ENCODE measurements around the gene PES1. TPM values are rescaled to one million over a fixed set of nuclear protein-coding genes. Genes with fewer than 3 reads are reported as not detected.

PES1 gene
- total and polyA plus RNA-seq, 2 experiments from 2014 or later = 64.1 to 76.9 TPM

- Histone ChIP-seq H3K79me2 (replicated peaks; ENCODE audit: insufficient read depth) (no peaks in the 10 kb centered on the region), H3K36me3 (ENCODE audit: insufficient read depth) (no peaks in the 10 kb centered on the region), H3K27me3 (ENCODE audit: insufficient read depth) (peaks cover 8% of the 10 kb centered on the region; the same call in 1 of the 2 replicates), H2AFZ (peak overlapping the region; percentile 63; the same call in 1 of the 2 replicates), H4K20me1 (replicated peaks; ENCODE audit: insufficient read depth) (no peaks in the 10 kb centered on the region), H3K9me2 (ENCODE audit: insufficient read depth) (no peaks in the 10 kb centered on the region), H3K4me2 (peak overlapping the region; percentile 64), H3F3A (replicated peaks; ENCODE audit: low read depth) (no peaks in the 10 kb centered on the region), H3K4me1 (ENCODE audit: insufficient read depth) (no peaks in the 10 kb centered on the region), H3K27ac (ENCODE audit: low read depth) (no peak overlapping the region), H3K4me3 (peak overlapping the region; percentile 47; the same call in 1 of the 2 replicates)
- no peak for TF ChIP-seq EZH2phosphoT487 (IDR thresholded peaks at IDR 0.05; ENCODE audit: unreplicated experiment)
- no peak for TF ChIP-seq CREB1 (CRISPR knock-in tag; IDR thresholded peaks at IDR 0.05; ENCODE audit: low read depth)
- no peak for TF ChIP-seq CTCF (conservative IDR thresholded peaks at IDR 0.05; ENCODE audit: low read depth in 2 of 2)
- TF ChIP-seq, protein P1, sequence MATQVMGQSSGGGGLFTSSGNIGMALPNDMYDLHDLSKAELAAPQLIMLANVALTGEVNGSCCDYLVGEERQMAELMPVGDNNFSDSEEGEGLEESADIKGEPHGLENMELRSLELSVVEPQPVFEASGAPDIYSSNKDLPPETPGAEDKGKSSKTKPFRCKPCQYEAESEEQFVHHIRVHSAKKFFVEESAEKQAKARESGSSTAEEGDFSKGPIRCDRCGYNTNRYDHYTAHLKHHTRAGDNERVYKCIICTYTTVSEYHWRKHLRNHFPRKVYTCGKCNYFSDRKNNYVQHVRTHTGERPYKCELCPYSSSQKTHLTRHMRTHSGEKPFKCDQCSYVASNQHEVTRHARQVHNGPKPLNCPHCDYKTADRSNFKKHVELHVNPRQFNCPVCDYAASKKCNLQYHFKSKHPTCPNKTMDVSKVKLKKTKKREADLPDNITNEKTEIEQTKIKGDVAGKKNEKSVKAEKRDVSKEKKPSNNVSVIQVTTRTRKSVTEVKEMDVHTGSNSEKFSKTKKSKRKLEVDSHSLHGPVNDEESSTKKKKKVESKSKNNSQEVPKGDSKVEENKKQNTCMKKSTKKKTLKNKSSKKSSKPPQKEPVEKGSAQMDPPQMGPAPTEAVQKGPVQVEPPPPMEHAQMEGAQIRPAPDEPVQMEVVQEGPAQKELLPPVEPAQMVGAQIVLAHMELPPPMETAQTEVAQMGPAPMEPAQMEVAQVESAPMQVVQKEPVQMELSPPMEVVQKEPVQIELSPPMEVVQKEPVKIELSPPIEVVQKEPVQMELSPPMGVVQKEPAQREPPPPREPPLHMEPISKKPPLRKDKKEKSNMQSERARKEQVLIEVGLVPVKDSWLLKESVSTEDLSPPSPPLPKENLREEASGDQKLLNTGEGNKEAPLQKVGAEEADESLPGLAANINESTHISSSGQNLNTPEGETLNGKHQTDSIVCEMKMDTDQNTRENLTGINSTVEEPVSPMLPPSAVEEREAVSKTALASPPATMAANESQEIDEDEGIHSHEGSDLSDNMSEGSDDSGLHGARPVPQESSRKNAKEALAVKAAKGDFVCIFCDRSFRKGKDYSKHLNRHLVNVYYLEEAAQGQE (IDR thresholded peaks at IDR 0.05; ENCODE audit: unreplicated experiment) = no peak
- TF ChIP-seq ZNF114 (CRISPR knock-in tag; IDR thresholded peaks at IDR 0.05) = no peak
- TF ChIP-seq ZNF331 (CRISPR knock-in tag; IDR thresholded peaks at IDR 0.05; ENCODE audit: low read depth) = no peak
- TF ChIP-seq, protein P2, sequence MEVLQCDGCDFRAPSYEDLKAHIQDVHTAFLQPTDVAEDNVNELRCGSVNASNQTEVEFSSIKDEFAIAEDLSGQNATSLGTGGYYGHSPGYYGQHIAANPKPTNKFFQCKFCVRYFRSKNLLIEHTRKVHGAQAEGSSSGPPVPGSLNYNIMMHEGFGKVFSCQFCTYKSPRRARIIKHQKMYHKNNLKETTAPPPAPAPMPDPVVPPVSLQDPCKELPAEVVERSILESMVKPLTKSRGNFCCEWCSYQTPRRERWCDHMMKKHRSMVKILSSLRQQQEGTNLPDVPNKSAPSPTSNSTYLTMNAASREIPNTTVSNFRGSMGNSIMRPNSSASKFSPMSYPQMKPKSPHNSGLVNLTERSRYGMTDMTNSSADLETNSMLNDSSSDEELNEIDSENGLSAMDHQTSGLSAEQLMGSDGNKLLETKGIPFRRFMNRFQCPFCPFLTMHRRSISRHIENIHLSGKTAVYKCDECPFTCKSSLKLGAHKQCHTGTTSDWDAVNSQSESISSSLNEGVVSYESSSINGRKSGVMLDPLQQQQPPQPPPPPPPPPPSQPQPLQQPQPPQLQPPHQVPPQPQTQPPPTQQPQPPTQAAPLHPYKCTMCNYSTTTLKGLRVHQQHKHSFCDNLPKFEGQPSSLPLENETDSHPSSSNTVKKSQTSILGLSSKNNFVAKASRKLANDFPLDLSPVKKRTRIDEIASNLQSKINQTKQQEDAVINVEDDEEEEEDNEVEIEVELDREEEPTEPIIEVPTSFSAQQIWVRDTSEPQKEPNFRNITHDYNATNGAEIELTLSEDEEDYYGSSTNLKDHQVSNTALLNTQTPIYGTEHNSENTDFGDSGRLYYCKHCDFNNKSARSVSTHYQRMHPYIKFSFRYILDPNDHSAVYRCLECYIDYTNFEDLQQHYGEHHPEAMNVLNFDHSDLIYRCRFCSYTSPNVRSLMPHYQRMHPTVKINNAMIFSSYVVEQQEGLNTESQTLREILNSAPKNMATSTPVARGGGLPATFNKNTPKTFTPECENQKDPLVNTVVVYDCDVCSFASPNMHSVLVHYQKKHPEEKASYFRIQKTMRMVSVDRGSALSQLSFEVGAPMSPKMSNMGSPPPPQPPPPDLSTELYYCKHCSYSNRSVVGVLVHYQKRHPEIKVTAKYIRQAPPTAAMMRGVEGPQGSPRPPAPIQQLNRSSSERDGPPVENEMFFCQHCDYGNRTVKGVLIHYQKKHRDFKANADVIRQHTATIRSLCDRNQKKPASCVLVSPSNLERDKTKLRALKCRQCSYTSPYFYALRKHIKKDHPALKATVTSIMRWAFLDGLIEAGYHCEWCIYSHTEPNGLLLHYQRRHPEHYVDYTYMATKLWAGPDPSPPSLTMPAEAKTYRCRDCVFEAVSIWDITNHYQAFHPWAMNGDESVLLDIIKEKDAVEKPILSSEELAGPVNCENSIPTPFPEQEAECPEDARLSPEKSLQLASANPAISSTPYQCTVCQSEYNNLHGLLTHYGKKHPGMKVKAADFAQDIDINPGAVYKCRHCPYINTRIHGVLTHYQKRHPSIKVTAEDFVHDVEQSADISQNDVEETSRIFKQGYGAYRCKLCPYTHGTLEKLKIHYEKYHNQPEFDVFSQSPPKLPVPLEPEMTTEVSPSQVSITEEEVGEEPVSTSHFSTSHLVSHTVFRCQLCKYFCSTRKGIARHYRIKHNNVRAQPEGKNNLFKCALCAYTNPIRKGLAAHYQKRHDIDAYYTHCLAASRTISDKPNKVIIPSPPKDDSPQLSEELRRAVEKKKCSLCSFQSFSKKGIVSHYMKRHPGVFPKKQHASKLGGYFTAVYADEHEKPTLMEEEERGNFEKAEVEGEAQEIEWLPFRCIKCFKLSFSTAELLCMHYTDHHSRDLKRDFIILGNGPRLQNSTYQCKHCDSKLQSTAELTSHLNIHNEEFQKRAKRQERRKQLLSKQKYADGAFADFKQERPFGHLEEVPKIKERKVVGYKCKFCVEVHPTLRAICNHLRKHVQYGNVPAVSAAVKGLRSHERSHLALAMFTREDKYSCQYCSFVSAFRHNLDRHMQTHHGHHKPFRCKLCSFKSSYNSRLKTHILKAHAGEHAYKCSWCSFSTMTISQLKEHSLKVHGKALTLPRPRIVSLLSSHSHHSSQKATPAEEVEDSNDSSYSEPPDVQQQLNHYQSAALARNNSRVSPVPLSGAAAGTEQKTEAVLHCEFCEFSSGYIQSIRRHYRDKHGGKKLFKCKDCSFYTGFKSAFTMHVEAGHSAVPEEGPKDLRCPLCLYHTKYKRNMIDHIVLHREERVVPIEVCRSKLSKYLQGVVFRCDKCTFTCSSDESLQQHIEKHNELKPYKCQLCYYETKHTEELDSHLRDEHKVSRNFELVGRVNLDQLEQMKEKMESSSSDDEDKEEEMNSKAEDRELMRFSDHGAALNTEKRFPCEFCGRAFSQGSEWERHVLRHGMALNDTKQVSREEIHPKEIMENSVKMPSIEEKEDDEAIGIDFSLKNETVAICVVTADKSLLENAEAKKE (CRISPR knock-in tag; IDR thresholded peaks at IDR 0.05) = no peak
- peak; percentile 35 for ATAC-seq
- Mint-ChIP-seq H3K27me3 (ENCODE audit: insufficient read depth, low read depth, poor library complexity) (no peaks in the 10 kb centered on the region), H3K4me3 (no peak overlapping the region), H3K9me3 (peaks cover 7% of the 10 kb centered on the region; the same call in 2 of the 3 replicates), H3K27ac (no peak overlapping the region), H3K4me1 (no peaks in the 10 kb centered on the region), H3K36me3 (ENCODE audit: low read depth) (no peaks in the 10 kb centered on the region; the same call in 2 of the 3 replicates)
- DNase-seq (ENCODE audit: low spot score) = peak; percentile 58
These were observed 5.2 kb upstream of the PES1 start for GRCh38 chr22:30596886-30597285.

All from GM23338 (cell line).